C4-2B (cell line): ENCODE results near the gene DCLK1.

Source experiments
- H3K27ac ChIP-seq: fragments of 450-650 bp; 2 replicates; pipeline ENCODE4 v1.5.1; 2017
- ZFX ChIP-seq: fragments of 450-650 bp; IDR thresholded peaks from 2 replicates; pipeline ENCODE4 v1.6.1; 2017
- TF ChIP-seq, protein P1 (sequence below): fragments of 450-650 bp; conservative IDR thresholded peaks from 2 replicates; pipeline ENCODE4 v1.5.1; 2017; ENCODE audit warnings: mild to moderate bottlenecking

DCLK1 gene

GRCh38 chr13:35763060-35763781 is 368.0 kb downstream of the DCLK1 start:
- H3K27ac ChIP-seq: no peak overlapping the region
- TF ChIP-seq, protein P1, sequence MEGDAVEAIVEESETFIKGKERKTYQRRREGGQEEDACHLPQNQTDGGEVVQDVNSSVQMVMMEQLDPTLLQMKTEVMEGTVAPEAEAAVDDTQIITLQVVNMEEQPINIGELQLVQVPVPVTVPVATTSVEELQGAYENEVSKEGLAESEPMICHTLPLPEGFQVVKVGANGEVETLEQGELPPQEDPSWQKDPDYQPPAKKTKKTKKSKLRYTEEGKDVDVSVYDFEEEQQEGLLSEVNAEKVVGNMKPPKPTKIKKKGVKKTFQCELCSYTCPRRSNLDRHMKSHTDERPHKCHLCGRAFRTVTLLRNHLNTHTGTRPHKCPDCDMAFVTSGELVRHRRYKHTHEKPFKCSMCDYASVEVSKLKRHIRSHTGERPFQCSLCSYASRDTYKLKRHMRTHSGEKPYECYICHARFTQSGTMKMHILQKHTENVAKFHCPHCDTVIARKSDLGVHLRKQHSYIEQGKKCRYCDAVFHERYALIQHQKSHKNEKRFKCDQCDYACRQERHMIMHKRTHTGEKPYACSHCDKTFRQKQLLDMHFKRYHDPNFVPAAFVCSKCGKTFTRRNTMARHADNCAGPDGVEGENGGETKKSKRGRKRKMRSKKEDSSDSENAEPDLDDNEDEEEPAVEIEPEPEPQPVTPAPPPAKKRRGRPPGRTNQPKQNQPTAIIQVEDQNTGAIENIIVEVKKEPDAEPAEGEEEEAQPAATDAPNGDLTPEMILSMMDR: no peak
- TF ChIP-seq ZFX: no peak

DNA sequence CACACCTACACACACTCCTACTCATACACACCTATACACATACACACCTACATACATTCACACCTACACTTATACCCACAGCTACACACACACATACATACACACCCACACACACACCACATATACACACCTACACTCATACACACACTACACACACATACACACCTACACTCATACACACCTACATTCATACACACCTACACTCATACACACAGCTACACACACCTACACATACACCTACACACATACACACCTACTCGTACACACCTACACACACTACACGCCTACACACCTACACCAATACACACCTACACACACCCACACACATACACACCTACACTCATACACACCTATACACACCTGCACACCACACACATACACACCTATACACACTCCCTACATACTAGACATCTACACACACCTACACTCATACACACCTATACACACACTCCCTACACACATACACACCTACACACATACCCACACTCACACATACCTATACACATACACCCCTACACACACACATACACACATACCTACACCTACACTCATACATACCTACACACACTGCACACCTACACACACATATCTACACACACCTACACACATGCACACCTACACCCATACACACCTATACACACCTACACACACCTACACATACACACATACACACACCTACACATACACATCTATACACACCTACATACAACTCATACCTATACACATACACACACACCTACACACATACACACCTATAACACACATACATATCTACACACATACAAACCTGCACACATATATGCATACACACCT is 369.5 kb downstream of the DCLK1 start:
- no peak for TF ChIP-seq ZFX
- TF ChIP-seq, protein P1: no peak
- H3K27ac ChIP-seq: no peak overlapping the region

DNA sequence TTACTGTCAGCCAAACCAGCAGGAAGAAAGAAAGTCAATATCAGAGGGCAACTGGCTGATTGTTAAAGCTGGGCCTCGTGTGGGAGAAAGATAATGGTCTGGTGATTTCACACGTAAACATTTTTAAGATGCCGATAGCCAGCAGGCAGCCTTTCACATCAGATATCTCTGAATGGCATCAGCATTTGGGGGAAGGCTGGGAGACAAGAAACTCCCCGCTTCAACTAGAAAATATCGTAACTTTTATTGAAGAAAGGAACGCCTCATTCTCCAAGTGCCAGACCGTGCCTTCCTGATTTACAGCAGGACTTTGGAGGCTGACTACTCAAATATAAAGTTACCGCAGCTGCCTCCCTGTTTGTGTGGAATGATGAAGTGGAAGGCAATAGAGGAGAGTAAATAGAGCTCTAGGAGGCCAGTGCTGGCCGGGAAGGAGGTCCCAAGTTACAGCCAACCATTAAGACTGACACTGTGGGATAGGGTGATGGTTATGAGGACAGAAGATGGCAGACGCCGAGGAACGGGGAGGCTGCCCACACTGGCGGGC is 370.4 kb downstream of the DCLK1 start:
- TF ChIP-seq, protein P1: no peak
- TF ChIP-seq ZFX: no peak
- H3K27ac ChIP-seq: no peak overlapping the region

DNA sequence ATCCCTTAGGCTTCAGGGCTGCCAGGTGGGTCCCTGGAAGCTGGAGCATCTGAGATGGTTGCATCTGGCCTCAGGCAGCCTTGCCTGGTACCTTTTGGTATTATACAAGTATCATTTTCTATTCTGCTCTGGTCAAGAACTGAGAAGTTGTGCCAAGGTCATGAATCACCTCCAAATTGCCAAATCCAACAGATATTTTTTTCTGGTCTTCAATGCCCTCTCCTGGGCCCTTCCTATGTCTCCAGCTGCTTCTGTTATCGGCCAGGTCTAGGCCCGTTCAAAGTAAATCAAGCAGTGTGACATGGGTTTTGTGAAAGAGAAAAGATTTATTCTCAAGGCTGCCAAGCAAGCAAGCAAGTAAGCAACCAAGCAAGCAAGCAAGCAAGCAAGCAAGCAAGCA is 383.6 kb downstream of the DCLK1 start:
- no peak overlapping the region for H3K27ac ChIP-seq
- TF ChIP-seq, protein P1: no peak
- no peak for TF ChIP-seq ZFX

DNA sequence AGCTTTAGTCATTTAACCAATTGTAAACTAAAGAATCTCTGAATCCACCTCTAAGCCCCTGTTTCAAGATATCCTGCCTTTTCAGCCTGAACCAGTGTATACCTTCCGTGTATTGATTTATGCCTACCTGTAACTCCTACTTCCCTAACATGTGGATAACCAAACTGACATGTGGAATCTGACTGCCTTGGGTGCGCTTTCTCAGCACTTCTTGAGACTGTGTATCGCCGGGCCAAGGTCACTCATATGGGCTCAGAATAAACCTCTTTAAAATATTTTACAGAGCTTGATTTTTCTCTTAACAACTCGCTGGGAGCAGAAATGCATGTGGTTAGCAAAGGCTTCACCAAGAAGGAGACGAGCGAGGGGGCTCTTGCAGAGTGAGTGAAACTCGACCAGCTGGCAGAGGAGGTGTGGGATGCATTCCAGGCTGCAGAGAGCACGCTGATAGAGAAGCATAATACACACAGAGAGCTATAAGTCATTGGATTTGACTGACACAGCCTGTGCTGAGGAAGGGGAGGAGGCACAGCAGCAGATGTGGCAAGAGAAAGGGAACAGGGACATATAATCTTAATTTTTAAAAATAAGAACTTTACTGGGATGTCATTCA is 386.5 kb downstream of the DCLK1 start:
- no peak overlapping the region for H3K27ac ChIP-seq
- TF ChIP-seq, protein P1: no peak
- no peak for TF ChIP-seq ZFX

- H3K27ac ChIP-seq: no peak overlapping the region
- TF ChIP-seq, protein P1: no peak
- no peak for TF ChIP-seq ZFX
These were observed 387.0 kb downstream of the DCLK1 start for GRCh38 chr13:35744144-35744543.

- no peak overlapping the region for H3K27ac ChIP-seq
- no peak for TF ChIP-seq ZFX
- TF ChIP-seq, protein P1: no peak
These were observed 388.0 kb downstream of the DCLK1 start for GRCh38 chr13:35743165-35743564.
